NB4 (cell line): Measurements from ENCODE around the gene DDX51.
A peak's percentile ranks its signal among the peaks of the same experiment; 100 is the strongest.

Source experiments
- MYC ChIP-seq: IDR thresholded peaks from 2 replicates; pipeline ENCODE4 v1.6.1; 2011; ENCODE audit warnings: low read depth, low read length
- POLR2A ChIP-seq: IDR thresholded peaks from 2 replicates; pipeline ENCODE4 v1.6.1; 2011; ENCODE audit warnings: mild to moderate bottlenecking; ENCODE audit not compliant: insufficient read length; ENCODE audit errors: extremely low read depth

DNA sequence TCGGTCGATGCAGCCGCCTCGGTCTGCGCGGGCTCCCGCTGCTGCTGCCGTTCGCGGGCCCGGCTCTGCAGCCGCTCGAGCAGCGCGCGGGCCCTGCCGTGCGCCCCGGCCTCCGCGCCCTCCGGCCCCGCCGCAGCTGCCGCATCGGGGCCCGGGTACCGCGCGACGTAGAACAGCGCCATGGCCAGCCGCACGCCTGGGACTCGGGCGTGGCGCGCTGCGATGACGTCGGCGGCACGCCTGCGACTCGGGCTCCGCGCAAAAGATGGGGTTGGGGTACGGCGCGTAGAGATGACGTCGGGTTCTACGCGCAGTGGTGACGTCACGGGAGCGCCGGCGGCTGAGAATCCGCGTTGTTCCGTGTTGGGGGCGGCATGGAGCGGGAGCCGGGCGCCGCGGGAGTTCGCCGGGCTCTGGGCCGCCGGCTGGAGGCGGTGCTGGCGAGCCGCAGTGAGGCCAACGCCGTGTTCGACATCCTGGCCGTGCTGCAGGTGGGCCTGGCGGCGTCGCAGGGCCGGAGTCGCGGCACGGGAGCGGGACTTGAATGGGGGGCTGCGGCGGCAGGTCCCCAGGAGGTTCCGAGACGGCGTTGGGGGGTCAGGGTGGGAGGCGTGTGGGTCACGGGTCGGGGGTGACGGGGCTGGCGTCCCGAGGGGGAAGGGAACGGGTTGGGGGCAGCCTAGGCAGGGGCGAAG is at the start of gene DDX51, which contains the start of gene NOC4L:
- peak; percentile 99 for TF ChIP-seq MYC
- TF ChIP-seq POLR2A: peak; percentile 86
